COR-L47 (cell line): Measurements from ENCODE around the gene AHCY.
"Not testable (repeated sequence)": the region's sequence is repeated elsewhere in the genome, so short reads cannot be mapped to it uniquely, and the experiment has no call there.

Source experiments
- DNase-seq: peaks from one replicate; lab custom pipeline; 2025; lab: John Stamatoyannopoulos, UW

AHCY gene

DNA sequence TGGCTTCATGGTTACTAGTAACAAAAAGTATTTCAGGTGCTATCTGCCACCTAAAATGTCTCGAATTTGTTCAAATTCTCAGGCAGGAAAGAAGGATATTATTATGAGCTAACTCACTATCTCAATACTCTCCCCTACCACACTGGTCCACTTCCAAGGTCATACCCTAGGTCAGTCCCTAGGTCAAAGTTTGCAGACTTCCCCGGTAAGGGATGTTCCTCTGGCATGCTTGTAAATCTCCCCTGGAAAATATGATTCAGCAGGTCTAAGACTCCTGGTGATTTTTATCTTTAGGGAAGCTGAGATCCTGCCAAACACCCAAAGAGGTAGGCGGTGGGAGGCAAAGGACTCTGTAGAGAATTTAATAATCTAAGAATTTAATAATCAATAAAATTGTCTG, 6.7 kb downstream of the AHCY start:
- no peak for DNase-seq

DNA sequence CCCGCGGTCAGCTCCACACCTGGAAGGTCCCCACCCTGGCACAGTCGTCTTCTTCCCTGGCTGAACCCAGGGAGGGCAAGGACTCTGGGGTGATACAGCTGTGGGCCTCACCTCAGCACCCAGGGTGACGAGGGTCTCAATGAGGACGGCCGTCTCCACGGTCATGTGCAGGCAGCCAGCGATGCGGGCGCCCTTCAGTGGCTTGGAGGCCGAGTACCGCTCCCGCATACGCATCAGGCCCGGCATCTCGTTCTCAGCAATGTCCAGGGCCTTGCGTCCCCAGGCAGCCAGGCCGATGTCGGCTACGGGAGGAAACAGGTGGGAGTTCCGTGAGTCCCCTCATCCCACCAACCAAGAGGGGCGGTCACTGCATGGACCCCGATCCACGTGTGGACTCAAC, 7.9 kb downstream of the AHCY start:
- no peak for DNase-seq

- DNase-seq, result no peak
These were observed 8.6 kb downstream of the AHCY start for GRCh38 chr20:34294563-34294962.

DNA sequence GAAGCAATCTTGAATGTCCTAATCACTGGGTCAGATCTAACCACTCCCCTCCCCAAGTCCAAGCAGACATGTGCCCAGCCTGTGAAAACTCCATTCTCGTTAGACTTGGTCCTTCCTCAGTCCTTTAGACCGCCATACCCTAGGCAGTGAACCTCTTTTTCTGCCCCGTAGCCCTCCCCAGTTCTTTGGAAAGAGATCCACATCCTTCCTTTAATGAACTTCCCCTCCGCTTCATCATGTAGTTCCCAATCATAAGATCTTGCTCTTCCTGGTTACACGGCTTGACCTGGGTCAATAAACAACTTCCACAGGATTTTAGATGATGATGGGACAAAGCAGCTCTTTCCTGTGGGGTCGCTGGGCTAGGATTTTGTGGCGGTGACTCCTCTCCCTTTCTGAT, 9.6 kb downstream of the AHCY start:
- DNase-seq, result no peak

GRCh38 chr20:34293119-34293518, 10.0 kb downstream of the AHCY start:
- no peak for DNase-seq

DNA sequence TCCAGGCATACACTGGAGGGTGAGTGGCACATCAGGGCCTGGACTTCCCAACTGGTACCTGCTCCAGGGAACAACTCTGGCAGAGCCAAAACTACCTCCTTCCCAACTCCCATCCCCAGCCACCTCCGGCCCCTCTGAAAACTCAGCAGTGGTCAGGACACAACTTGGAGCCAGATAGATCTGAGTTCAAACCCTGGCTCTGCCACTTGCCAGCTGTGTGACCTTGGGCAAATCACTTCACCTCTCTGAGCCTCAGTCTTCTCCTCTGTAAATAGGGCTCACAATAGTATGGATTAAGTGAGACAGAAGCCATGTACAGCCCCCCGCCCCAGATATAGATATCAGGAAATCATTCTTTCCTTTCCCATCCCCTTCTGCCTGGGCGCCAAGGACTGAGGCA, 10.7 kb downstream of the AHCY start:
- DNase-seq, result no peak

DNA sequence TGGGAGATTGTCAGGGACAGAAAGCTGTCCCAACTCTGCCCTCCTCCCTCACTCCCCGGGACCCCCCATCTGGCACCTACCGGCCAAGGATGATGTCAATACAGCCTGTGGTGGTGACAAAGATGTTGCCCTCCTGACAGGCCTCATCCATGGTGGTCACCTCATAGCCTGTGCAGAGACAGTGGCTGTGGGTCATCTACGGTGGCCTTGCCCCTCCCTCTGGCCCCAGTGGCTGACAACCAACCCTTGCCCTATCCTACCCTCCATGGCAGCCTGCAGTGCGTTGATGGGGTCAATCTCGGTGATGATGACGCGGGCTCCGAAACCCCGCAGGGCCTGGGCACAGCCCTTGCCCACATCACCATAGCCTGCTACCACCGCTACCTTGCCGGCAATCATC, 12.7 kb downstream of the AHCY start:
- DNase-seq, result no peak

DNA sequence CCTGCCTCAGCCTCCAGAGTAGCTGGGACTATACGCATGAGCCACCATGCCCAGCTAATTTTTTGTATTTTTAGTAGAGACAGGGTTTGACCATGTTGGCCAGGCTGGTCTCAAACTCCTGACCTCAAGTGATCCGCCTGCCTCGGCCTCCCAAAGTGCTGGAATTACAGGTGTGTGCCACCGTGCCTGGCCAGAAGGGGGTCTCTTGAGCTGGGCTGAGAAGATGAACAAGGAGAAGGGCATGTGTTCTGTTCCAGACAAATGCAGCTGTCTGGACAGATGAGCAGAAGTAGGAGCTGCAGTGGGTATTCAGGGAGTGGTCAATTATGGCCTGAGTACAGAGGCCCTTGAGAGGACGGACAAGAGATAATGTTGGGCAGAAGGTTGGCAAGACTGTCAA, 15.7 kb downstream of the AHCY start:
- not testable (repeated sequence) for DNase-seq

DNA sequence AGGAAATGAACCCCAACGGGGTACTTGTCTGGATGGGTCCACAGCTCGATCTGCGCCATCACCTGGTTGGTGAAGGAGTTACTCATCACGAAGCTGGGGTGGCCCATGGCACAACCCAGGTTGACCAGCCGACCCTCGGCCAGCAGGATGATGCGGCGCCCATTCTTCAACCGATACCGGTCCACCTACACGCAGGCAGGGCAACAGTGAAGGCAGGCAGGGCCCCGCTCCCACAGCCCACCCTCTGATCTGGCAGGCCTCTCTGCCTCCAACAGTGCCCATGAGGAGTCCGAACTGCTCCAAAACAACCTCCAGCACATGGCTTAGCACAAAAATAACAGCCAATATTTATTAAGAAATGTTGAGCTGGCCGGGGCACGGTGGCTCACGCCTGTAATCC, 17.7 kb downstream of the AHCY start:
- no peak for DNase-seq

DNA sequence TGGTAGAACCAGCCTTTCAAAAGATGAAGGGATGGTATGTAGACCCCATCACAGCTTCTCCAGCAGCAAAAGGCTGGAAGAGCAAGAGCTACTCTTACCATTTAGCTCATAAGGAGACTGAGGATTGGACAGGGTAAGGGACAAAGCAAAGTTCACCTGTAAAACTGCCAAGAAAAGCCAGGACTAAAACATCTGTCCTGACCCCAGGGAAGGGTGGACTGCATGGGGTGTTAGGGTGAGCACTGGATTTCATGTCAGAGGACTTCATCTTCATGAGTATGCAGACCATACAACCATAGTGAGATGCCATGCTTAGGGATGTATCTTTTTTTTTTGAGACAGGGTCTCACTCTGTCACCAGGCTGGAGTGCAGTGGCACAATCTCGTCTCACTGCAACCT, 19.3 kb downstream of the AHCY start:
- DNase-seq, result no peak

DNA sequence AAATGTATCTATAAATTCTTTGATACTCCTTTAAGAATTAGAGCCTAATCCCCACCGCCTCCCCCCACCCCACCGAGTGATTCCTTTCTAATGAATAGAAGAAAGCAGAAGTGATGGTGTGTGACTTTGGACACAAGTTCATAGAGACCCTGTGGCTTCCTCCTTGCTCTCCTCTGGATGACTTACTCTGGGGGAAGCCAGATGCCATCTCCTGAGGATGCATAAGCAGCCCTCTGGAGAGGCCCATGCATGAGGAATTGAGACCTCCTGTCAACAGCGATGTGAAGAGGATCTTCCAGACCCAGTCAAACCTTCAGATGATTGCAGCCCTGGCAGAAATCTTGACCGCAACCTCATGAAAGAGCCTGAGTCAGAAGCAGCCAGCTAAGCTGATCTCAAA, 21.1 kb downstream of the AHCY start:
- no peak for DNase-seq

GRCh38 chr20:34281177-34281576, 22.0 kb downstream of the AHCY start:
- DNase-seq, result no peak

DNA sequence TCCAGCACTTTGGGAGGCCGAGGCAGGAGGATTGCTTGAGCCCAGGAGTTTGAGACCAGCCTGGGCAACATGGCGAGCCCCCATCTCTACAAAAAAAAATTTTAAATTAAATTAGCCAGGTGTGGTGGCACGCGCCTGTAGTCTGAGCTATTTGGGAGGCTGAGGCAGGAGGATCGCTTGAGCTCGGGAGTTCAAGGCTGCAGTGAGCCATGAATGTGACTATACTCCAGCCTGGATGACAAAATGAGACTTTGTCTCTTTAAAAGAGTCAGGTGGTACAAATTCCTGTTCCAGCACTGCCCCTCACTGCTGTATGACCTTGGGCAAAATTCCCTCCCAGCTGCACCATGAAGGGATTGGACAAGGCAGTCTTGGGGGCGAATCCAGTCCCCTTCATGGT, 28.5 kb downstream of the AHCY start:
- no peak for DNase-seq

GRCh38 chr20:34271956-34272355, 31.2 kb downstream of the AHCY start:
- DNase-seq, result no peak

- DNase-seq, result no peak
These were observed 33.0 kb downstream of the AHCY start for GRCh38 chr20:34269996-34270627.

GRCh38 chr20:34268851-34269636, 34.1 kb downstream of the AHCY start:
- DNase-seq, result no peak

- no peak for DNase-seq
These were observed 35.0 kb downstream of the AHCY start for GRCh38 chr20:34268145-34268544.

DNA sequence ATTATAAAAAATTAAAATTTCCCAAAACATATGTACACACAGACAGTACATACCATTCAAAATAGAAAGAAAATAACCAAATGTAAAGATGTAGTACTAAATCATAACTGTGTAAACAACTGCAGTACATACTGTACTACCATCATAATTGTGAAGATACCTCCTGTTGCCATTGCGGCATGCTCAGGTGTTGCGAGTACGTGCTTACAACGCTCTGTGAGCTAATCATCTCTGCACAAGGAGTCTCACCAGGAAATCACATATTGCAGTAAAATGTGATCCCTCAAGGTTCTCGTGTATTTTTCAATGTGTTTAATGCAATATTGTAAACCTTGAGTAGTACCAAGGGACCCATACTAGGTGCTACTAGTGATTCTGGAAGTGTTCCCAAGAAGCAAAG, 39.0 kb downstream of the AHCY start:
- DNase-seq, result no peak

DNA sequence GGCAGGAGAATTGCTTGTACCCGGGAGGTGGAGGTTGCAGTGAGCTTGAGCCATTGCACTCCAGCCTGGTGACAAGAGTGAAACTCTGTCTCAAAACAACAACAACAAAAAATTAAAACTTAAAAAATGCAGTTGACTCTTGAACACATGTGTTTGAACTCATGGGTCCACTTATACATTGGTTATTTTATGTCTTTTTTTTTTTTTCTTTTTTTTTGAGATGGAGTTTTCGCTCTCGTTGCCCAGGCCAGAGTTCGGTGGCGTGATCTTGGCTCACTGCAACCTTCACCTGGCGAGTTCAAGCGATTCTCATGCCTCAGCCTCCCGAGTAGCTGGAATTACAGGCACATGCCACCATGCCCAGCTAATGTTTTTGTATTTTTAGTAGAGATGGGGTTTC, 39.7 kb downstream of the AHCY start:
- not testable (repeated sequence) for DNase-seq

- DNase-seq, result no peak
These were observed 40.5 kb downstream of the AHCY start for GRCh38 chr20:34262488-34263288.

DNA sequence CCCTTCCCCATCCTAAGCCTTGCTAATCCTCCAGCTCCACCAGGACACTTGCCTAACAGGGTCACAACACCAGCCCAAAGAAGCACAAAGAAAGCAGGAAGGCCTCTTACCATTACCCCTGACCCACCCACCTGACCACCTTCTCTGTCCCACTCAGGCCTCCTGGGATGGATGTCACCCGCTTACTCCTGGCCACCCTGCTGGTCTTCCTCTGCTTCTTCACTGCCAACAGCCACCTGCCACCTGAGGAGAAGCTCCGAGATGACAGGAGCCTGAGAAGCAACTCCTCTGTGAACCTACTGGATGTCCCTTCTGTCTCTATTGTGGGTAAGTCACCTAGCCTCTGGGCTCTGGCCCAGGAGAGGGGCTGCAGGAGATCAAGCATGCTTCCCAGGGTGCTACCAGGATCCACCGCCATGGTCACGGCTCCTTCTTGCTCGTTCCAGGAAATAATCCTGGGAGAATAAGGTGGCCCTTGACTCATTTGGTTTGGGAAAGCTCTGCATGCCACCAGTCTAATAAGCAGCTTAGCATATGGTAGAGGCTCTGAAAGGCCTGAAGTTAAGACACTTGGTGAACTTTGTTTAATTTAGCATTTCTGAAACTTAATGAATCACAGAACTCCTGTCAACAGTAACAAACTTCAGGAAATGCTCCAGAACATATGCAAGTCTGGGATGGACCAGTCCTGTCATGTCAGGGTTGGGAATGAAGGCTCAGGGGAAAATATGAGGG, 42.8 kb downstream of the AHCY start:
- DNase-seq, result no peak

DNA sequence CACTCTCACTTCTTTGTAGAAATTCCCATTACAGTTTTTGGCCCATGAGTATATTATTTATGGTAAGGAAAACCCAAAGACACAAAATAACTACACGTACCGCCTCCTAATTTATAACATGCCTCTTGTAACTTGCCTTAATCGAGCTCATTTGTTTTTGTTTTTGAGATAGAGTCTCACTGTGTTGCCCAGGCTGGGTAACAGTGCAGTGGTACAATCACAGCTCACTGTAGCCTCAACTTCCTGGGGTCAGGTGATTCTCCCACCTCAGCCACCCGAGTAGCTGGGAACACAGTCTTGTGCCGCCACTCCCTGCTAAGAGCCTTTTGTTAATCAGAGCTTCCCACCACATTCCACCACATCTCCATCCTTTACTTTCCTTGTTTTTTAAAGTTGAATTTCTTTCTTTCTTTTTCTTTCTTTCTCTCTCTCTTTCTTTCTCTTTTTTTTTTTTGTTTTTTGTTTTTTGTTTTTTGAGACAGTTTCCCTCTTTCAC, 46.5 kb downstream of the AHCY start:
- no peak for DNase-seq
